Large intestine (tissue), 3 donors: Measurements from ENCODE around the gene MRPL17. TPM values are rescaled to one million over a fixed set of nuclear protein-coding genes. Genes with fewer than 3 reads are reported as not detected.

ENCODE experiments used
- DNase-seq, 2 donors: peaks; one replicate each; pipeline versions ENCODE4 v3.0.0 to v3.0.0-alpha.2; 2013
- H3K27ac ChIP-seq: one replicate; pipeline ENCODE4 v1.5.1; 2013; ENCODE audit warnings: low read length
- H3K27me3 ChIP-seq: 2 replicates; pipeline ENCODE4 v1.6.1; 2013; ENCODE audit warnings: low read length; ENCODE audit not compliant: control insufficient read depth, insufficient read depth
- H3K36me3 ChIP-seq: 2 replicates; pipeline ENCODE4 v1.6.1; 2013; ENCODE audit warnings: low read length; ENCODE audit not compliant: control insufficient read depth, insufficient read depth
- H3K4me1 ChIP-seq: one replicate; pipeline ENCODE4 v1.6.1; 2013; ENCODE audit warnings: low read length; ENCODE audit not compliant: control insufficient read depth, insufficient read depth
- H3K4me3 ChIP-seq: one replicate; pipeline ENCODE4 v1.5.1; 2013; ENCODE audit warnings: low read length
- H3K9me3 ChIP-seq: one replicate; pipeline ENCODE4 v1.6.1; 2013; ENCODE audit warnings: mild to moderate bottlenecking, low read depth, low read length, moderate library complexity; ENCODE audit not compliant: control insufficient read depth
- WGBS: methylation state at CpG from one replicate; pipeline ENCODE4 v1.1.5; 2013; ENCODE audit warnings: low lambda C conversion rate; ENCODE audit not compliant: insufficient coverage; 5-methylcytosine and 5-hydroxymethylcytosine counted together
- polyA plus RNA-seq: library from polyadenylated mRNA; unstranded; fragments of 120-200 nt; gene quantifications from one replicate; pipeline ENCODE4 v1.2.1, GENCODE V29; 2013

The MRPL17 gene
- polyA plus RNA-seq, 1 donor: 58.3 TPM

DNA sequence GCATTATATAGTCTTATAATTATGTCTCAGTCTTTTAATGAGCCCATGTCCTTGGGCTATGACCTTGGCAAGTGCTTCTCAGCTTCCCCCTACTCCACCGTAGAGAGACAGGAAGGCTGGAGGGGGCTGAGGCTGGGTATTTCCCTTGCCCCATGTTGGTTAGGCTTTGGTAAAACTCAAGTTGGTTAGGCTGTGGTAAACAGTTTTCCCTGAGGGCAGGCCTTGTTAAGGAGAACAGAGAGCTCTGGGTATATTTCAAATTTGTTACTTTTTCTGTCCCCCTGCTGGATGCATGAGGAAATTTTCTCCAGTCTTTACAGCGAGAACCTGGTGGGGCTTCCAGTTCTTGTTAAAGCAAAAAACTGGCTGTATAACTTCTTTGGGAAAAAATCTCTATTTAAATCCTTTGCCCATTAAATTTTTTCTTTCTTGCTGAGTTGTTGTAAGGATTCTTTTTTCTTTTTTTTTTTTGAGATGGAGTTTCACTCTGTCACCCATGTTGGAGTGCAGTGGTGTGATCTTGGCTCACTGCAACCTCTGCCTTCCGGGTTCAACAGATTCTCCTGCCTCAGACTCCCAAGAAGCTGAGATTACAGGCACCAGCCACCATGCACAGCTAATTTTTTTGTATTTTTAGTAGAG, 15.3 kb downstream of the MRPL17 start:
- 100% methylated on average over 1 of the region's 3 CpGs for WGBS
- Histone ChIP-seq H3K4me1 (no peaks in the 10 kb centered on the region), H3K4me3 (no peak overlapping the region), H3K36me3 (no peaks in the 10 kb centered on the region), H3K9me3 (no peaks in the 10 kb centered on the region), H3K27ac (no peak overlapping the region), H3K27me3 (no peaks in the 10 kb centered on the region)
- peak in 1 of 2 donors; percentile 17 for DNase-seq

- H3K4me1 ChIP-seq: no peaks in the 10 kb centered on the region
- no peak overlapping the region for H3K27ac ChIP-seq
- no peak overlapping the region for H3K4me3 ChIP-seq
- no peaks in the 10 kb centered on the region for H3K9me3 ChIP-seq
- DNase-seq: no peak
- no peaks in the 10 kb centered on the region for H3K27me3 ChIP-seq
- H3K36me3 ChIP-seq: no peaks in the 10 kb centered on the region
- 100% methylated on average over 1 of the region's 4 CpGs for WGBS
Observed at GRCh38 chr11:6666302-6667183, 16.6 kb downstream of the MRPL17 start.

DNA sequence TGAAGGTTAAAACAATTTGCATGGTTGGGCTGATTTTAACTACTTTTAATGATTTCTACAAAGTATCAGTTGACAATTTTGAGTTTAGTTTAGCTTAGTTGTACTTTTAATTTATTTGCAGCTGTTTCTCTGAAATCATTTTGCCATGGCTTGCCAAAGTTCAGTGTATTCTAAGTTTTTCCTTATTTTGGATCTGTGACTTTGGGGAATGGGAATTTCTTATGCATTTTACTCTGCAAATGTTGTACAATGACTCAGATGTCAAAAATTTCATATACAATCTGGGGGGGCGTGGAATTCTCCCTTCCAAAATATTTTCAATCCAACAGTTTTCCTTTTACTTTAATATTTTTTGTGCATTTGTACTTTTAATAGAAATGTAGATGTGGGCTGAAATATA, 18.6 kb downstream of the MRPL17 start:
- no peaks in the 10 kb centered on the region for H3K4me1 ChIP-seq
- no CpG with 5 or more reads among the region's 1 CpG for WGBS
- H3K27me3 ChIP-seq: peaks cover under 1% of the 10 kb centered on the region
- no peak for DNase-seq
- no peaks in the 10 kb centered on the region for H3K36me3 ChIP-seq
- no peak overlapping the region for H3K4me3 ChIP-seq
- H3K27ac ChIP-seq: no peak overlapping the region
- H3K9me3 ChIP-seq: no peaks in the 10 kb centered on the region

DNA sequence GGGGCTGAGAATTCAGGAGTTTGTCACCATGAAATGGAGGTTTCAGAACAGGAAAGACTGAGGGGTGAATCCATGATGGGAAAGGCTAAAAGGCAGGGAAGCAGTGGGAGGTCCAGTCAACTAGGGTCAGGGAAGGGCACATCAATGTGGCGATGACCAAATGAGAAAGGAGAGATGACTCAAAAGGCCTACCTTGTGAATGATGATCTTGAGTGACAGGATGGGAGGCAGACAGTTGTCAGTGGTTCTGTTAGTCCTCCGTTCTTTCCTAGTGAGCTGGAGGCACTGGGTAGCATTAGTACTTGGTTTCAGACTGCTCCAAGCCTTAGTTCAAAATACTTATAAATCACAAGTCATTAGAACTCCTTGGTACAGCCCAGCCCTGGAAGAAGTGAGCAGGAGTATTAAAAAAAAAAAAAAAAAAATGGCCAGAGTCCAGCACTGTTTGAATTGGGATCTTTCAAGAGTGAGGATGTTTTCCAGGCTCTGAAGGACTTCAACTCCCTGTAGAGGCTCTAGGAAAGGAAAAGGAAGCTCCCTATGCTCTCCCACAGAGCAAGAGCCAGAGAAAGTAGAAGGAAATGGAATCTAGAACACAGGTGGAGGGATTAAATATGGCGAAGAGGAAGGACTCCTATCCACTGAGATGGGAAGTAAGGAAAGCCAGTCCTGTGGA, 19.2 kb downstream of the MRPL17 start:
- no peak overlapping the region for H3K4me3 ChIP-seq
- H3K4me1 ChIP-seq: no peaks in the 10 kb centered on the region
- no peaks in the 10 kb centered on the region for H3K36me3 ChIP-seq
- H3K9me3 ChIP-seq: no peaks in the 10 kb centered on the region
- WGBS: no CpG with 5 or more reads among the region's 3 CpGs
- H3K27ac ChIP-seq: no peak overlapping the region
- DNase-seq: no peak
- H3K27me3 ChIP-seq: peaks cover 5% of the 10 kb centered on the region

DNA sequence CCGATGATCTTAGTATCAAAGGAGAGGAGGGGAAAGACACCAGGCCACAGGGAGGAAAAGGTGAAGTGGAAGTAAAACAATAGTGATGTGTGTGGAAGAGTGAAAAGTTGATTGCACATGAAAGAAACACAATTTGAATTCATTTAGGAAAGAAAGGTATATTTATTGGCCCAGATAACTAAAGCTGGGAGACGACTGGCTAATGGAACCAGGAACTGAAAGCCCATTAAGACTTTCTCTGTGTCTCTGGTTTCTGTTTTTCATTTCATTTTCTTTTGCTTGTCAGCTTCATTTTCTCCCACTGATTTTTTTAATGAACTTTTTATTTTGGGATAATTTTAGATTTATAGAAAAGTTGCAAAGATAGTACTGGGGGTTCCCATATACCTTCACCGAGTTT, 22.4 kb downstream of the MRPL17 start:
- Histone ChIP-seq H3K4me1 (no peaks in the 10 kb centered on the region), H3K9me3 (no peaks in the 10 kb centered on the region), H3K36me3 (no peaks in the 10 kb centered on the region), H3K4me3 (no peak overlapping the region), H3K27me3 (peaks cover 27% of the 10 kb centered on the region), H3K27ac (no peak overlapping the region)
- no peak for DNase-seq
- 80% methylated on average over 2 of the region's 3 CpGs for WGBS

DNA sequence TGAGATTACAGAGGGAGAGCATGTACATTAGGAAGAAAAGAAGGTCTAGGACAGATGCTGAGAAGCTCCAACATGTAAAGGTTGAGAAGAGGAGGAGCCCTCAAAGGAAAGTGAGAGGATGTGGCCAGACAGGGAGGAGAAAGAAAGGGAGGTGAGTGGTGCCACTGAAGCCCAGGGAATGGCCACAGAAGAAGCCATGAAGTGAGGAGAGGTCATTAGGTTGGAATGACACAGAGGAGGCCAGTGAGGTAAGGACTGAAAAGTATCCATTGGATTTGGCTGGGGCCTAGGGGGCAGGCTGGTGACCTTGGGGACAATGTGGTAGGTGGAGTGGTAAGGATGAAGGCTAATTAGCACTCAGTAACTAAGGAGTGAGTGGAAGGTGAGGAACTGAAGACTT, 24.5 kb downstream of the MRPL17 start:
- Histone ChIP-seq H3K4me3 (no peak overlapping the region), H3K4me1 (no peaks in the 10 kb centered on the region), H3K9me3 (no peaks in the 10 kb centered on the region), H3K27me3 (peaks cover 42% of the 10 kb centered on the region), H3K36me3 (no peaks in the 10 kb centered on the region), H3K27ac (no peak overlapping the region)
- no peak for DNase-seq

GRCh38 chr11:6657346-6657745, 25.8 kb downstream of the MRPL17 start:
- no peak overlapping the region for H3K4me3 ChIP-seq
- no CpG with 5 or more reads among the region's 1 CpG for WGBS
- H3K27ac ChIP-seq: no peak overlapping the region
- no peaks in the 10 kb centered on the region for H3K36me3 ChIP-seq
- H3K27me3 ChIP-seq: peaks cover 46% of the 10 kb centered on the region
- H3K4me1 ChIP-seq: no peaks in the 10 kb centered on the region
- DNase-seq: no peak
- no peaks in the 10 kb centered on the region for H3K9me3 ChIP-seq

DNA sequence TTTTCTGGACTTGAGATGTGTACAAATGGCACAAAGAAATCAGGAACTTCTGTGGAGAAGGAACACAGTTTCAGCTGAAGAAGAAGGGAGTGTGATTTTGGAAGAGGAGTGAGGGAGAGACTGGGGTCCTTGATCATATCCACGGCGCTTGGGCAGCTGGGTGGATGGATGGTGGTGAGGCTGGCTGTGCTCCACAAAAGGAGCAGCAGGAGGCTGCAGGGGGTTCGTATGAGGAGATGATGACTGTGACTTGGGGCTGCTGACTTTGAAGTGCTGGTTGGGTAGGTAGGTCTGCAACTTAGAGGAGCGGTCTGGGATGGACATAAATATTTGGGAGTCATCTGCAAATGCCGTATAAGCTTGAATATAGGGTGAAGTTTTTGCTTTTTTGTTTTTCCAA, 26.2 kb downstream of the MRPL17 start:
- DNase-seq: peak in 1 of 2 donors; percentile 8
- no peaks in the 10 kb centered on the region for H3K36me3 ChIP-seq
- no peak overlapping the region for H3K4me3 ChIP-seq
- peaks cover 47% of the 10 kb centered on the region for H3K27me3 ChIP-seq
- WGBS: 86% methylated on average over 1 of the region's 5 CpGs
- H3K9me3 ChIP-seq: no peaks in the 10 kb centered on the region
- no peak overlapping the region for H3K27ac ChIP-seq
- H3K4me1 ChIP-seq: no peaks in the 10 kb centered on the region

- Histone ChIP-seq H3K4me3 (peak overlapping the region; percentile 46), H3K9me3 (no peaks in the 10 kb centered on the region), H3K36me3 (no peaks in the 10 kb centered on the region), H3K27me3 (peaks cover 50% of the 10 kb centered on the region), H3K27ac (peak overlapping the region; percentile 69), H3K4me1 (no peaks in the 10 kb centered on the region)
- DNase-seq: no peak
- WGBS: 36% methylated on average over 2 of the region's 4 CpGs
Observed at GRCh38 chr11:6656584-6656915, 26.6 kb downstream of the MRPL17 start.

GRCh38 chr11:6655790-6656583, 27.2 kb downstream of the MRPL17 start, which contains the start of gene DCHS1:
Gene DCHS1, minus strand, starts transcription at chr11:6655809. Its CDS starts 14,196 bp downstream, at chr11:6641613.
- H3K27ac ChIP-seq: peak within 1 kb of the TSS; percentile 69
- WGBS: 14% methylated on average over 15 of the region's 56 CpGs
- no peaks in the 10 kb centered on the region for H3K4me1 ChIP-seq
- no peaks in the 10 kb centered on the region for H3K9me3 ChIP-seq
- no peaks in the 10 kb centered on the region for H3K36me3 ChIP-seq
- peak in 1 of 2 donors; percentile 26 for DNase-seq
- H3K4me3 ChIP-seq: peak within 1 kb of the TSS; percentile 50
- peaks cover 52% of the 10 kb centered on the region for H3K27me3 ChIP-seq
